ENCODE results near the gene STX18. TPM values are rescaled to one million over a fixed set of nuclear protein-coding genes. Genes with fewer than 3 reads are reported as not detected.

STX18 gene
- total and polyA plus RNA-seq, 2 donors (not counting 3 experiments of a cell fraction or from before 2014, with no cell fraction given): 30.7 to 31.2 TPM

- no peaks in the 10 kb centered on the region for H3K9me1 ChIP-seq (replicated peaks; ENCODE audit: control insufficient read depth, extremely low read depth, insufficient read depth, low read length)
- no peak for DNase-seq (ENCODE audit: low read depth, low spot score)
- no peak for TF ChIP-seq POLR2A (IDR thresholded peaks at IDR 0.05; ENCODE audit: low read depth, low read length)
- no peak for TF ChIP-seq FOS (IDR thresholded peaks at IDR 0.05; ENCODE audit: borderline replicate concordance, insufficient read depth, low read length)
- TF ChIP-seq JUN (IDR thresholded peaks at IDR 0.05; ENCODE audit: borderline replicate concordance, insufficient read depth, insufficient read length, low read depth): no peak
- TF ChIP-seq GATA2 (IDR thresholded peaks at IDR 0.05; ENCODE audit: insufficient read depth, insufficient read length, low read depth, low read length): no peak
- TF ChIP-seq CTCF (IDR thresholded peaks at IDR 0.05; ENCODE audit: extremely low read depth in 1 of 2, insufficient read depth in 1 of 2, low read depth in 1 of 2, low read length in 2 of 2): no peak
- no peak for TF ChIP-seq EZH2 (IDR thresholded peaks at IDR 0.05; ENCODE audit: borderline replicate concordance, low read depth, low read length, severe bottlenecking)
- TF ChIP-seq MYC (IDR thresholded peaks at IDR 0.05; ENCODE audit: low read depth, low read length): no peak
- TF ChIP-seq POLR2AphosphoS5 (IDR thresholded peaks at IDR 0.05; ENCODE audit: insufficient read depth, low read depth, low read length): no peak
- TF ChIP-seq, protein P1, sequence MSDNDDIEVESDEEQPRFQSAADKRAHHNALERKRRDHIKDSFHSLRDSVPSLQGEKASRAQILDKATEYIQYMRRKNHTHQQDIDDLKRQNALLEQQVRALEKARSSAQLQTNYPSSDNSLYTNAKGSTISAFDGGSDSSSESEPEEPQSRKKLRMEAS (IDR thresholded peaks at IDR 0.05; ENCODE audit: insufficient read depth, insufficient read length): no peak
- H3K4me2 ChIP-seq (ENCODE audit: insufficient read depth, low read length): no peak overlapping the region
- no peak overlapping the region for H2AFZ ChIP-seq (ENCODE audit: low read depth, low read length)
- intact Hi-C loops (cut with micrococcal nuclease): no loop called here
- BruUV-seq (replicated peaks): no TSS peak
- dilution Hi-C loops (cut with MboI; ENCODE audit: extremely low pct_ligation_motif_present, low sequenced_read_pairs): no loop called here
- H3K4me3 ChIP-seq (replicated peaks in 1 of 3; ENCODE audit: insufficient read depth in 1 of 3, low read depth in 1 of 3, low read length in 3 of 3): no peak overlapping the region
- no peaks in the 10 kb centered on the region for H3K9me3 ChIP-seq (replicated peaks; ENCODE audit: control insufficient read depth, insufficient read depth, low read length)
- H4K20me1 ChIP-seq (replicated peaks; ENCODE audit: control insufficient read depth, extremely low read depth, insufficient read depth, low read length): no peaks in the 10 kb centered on the region
- no peak overlapping the region for H3K27ac ChIP-seq (ENCODE audit: insufficient read depth, low read depth, low read length)
- ChIA-PET POLR2A (no interaction called here), CTCF (interaction anchor here (0.7 to 2.0 kb wide), 9 partner anchors 9 to 1228 kb away, joined by 3 to 15 read pairs (median 4); no protein-coding TSS in a partner anchor)
- H3K9ac ChIP-seq (replicated peaks; ENCODE audit: extremely low read depth, insufficient read depth, low read length): no peak overlapping the region
- no peak for FAIRE-seq
- peaks cover 15% of the 10 kb centered on the region for H3K79me2 ChIP-seq (ENCODE audit: control insufficient read depth, insufficient read depth, low read length)
- no peaks in the 10 kb centered on the region for H3K27me3 ChIP-seq (ENCODE audit: control insufficient read depth in 2 of 2, insufficient read depth in 2 of 2, low read length in 2 of 2)
- H3K36me3 ChIP-seq (ENCODE audit: control insufficient read depth in 2 of 2, extremely low read depth in 1 of 2, insufficient read depth in 2 of 2, low read length in 2 of 2): no peaks in the 10 kb centered on the region
- H3K4me1 ChIP-seq (ENCODE audit: control insufficient read depth, extremely low read depth, insufficient read depth, low read length): peaks cover 7% of the 10 kb centered on the region
These were observed 34.4 kb downstream of the STX18 start for GRCh38 chr4:4507403-4507802.
